SK-N-SH treated with all-trans-retinoic acid at 6 μM for 48 hours (cell line): Measurements from ENCODE around the gene NAGLU.

Experiments
- ATAC-seq: fragments of 200-7000 bp; cut with Tn5 transposase; 3 replicates; pipeline ENCODE4 v1.9.1; 2020; ENCODE audit warnings: mild to moderate bottlenecking, moderate library complexity
- ARNTL ChIP-seq: fragments of 450-650 bp; formaldehyde crosslinking; IDR thresholded peaks from 2 replicates; pipeline ENCODE4 v1.5.0; 2020; ENCODE audit warnings: low read depth, mild to moderate bottlenecking, moderate library complexity, borderline replicate concordance
- BACH2 ChIP-seq: fragments of 250-450 bp; sonication (Bioruptor Pico); IDR thresholded peaks from 2 replicates; pipeline ENCODE4 v1.9.0; 2021; ENCODE audit warnings: mild to moderate bottlenecking, borderline replicate concordance
- CSDC2 ChIP-seq: fragments of 250-450 bp; sonication (Bioruptor Pico); IDR thresholded peaks from 2 replicates; pipeline ENCODE4 v1.5.0; 2020; ENCODE audit warnings: mild to moderate bottlenecking, moderate library complexity
- ESRRG ChIP-seq: fragments of 250-450 bp; sonication (Bioruptor Pico); IDR thresholded peaks from 2 replicates; pipeline ENCODE4 v1.6.1; 2021; ENCODE audit warnings: mild to moderate bottlenecking
- GLIS3 ChIP-seq: fragments of 250-450 bp; sonication (Bioruptor Pico); IDR thresholded peaks from 2 replicates; pipeline ENCODE4 v1.5.0; 2020; ENCODE audit warnings: mild to moderate bottlenecking, moderate library complexity
- ISL1 ChIP-seq: fragments of 250-450 bp; sonication (Bioruptor Pico); IDR thresholded peaks from 2 replicates; pipeline ENCODE4 v2.1.2; 2022; ENCODE audit warnings: mild to moderate bottlenecking, moderate library complexity
- OSR1 ChIP-seq: fragments of 250-450 bp; sonication (Bioruptor Pico); IDR thresholded peaks from 2 replicates; pipeline ENCODE4 v1.8.0; 2022; ENCODE audit warnings: moderate library complexity, mild to moderate bottlenecking, inconsistent platforms
- PPARA ChIP-seq: fragments of 250-450 bp; sonication (Bioruptor Pico); IDR thresholded peaks from 2 replicates; pipeline ENCODE4 v1.5.0; 2020; ENCODE audit warnings: mild to moderate bottlenecking, borderline replicate concordance
- RARB ChIP-seq: fragments of 250-450 bp; sonication (Bioruptor Pico); IDR thresholded peaks from 2 replicates; pipeline ENCODE4 v1.8.0; 2021; ENCODE audit warnings: mild to moderate bottlenecking, moderate library complexity
- SNAI2 ChIP-seq: fragments of 250-450 bp; sonication (Bioruptor Pico); IDR thresholded peaks from 2 replicates; pipeline ENCODE4 v1.5.0; 2020; ENCODE audit warnings: mild to moderate bottlenecking, moderate library complexity
- TCF4 ChIP-seq: fragments of 250-450 bp; sonication (Bioruptor Pico); IDR thresholded peaks from 2 replicates; pipeline ENCODE4 v1.8.0; 2021; ENCODE audit warnings: mild to moderate bottlenecking, moderate library complexity, borderline replicate concordance
- TOX ChIP-seq: fragments of 250-450 bp; sonication (Bioruptor Pico); IDR thresholded peaks from 2 replicates; pipeline ENCODE4 v1.8.0; 2021; ENCODE audit warnings: mild to moderate bottlenecking, moderate library complexity, borderline replicate concordance
- ZC3H10 ChIP-seq: fragments of 250-450 bp; sonication (Bioruptor Pico); IDR thresholded peaks from 2 replicates; pipeline ENCODE4 v1.5.1; 2021; ENCODE audit warnings: mild to moderate bottlenecking, moderate library complexity
- ZFP3 ChIP-seq: fragments of 250-450 bp; sonication (Bioruptor Pico); IDR thresholded peaks from 2 replicates; pipeline ENCODE4 v1.5.0; 2020; ENCODE audit warnings: mild to moderate bottlenecking, moderate library complexity
- ZFP30 ChIP-seq: fragments of 450-650 bp; formaldehyde crosslinking; IDR thresholded peaks from 2 replicates; pipeline ENCODE4 v1.5.0; 2022; ENCODE audit warnings: mild to moderate bottlenecking, moderate library complexity
- ZNF565 ChIP-seq: fragments of 450-650 bp; formaldehyde crosslinking; conservative IDR thresholded peaks from 2 replicates; pipeline ENCODE4 v1.5.0; 2020; ENCODE audit warnings: low read depth, mild to moderate bottlenecking, moderate library complexity
- ZNF70 ChIP-seq: fragments of 450-650 bp; formaldehyde crosslinking; IDR thresholded peaks from 2 replicates; pipeline ENCODE4 v1.5.0; 2020; ENCODE audit warnings: mild to moderate bottlenecking, moderate library complexity
- TF ChIP-seq, protein P1 (sequence below): fragments of 250-450 bp; sonication (Bioruptor Pico); IDR thresholded peaks from 2 replicates; pipeline ENCODE4 v1.5.0; 2020; ENCODE audit warnings: mild to moderate bottlenecking, moderate library complexity
- TF ChIP-seq, protein P2 (sequence below): fragments of 250-450 bp; sonication (Bioruptor Pico); IDR thresholded peaks from 2 replicates; pipeline ENCODE4 v1.5.1; 2020; ENCODE audit warnings: low read depth, mild to moderate bottlenecking, moderate library complexity
- TF ChIP-seq, protein P3 (sequence below): fragments of 250-450 bp; sonication (Bioruptor Pico); IDR thresholded peaks from 2 replicates; pipeline ENCODE4 v1.8.0; 2020; ENCODE audit warnings: mild to moderate bottlenecking, moderate library complexity, borderline replicate concordance
- TF ChIP-seq, protein P4 (sequence below): fragments of 250-450 bp; sonication (Bioruptor Pico); IDR thresholded peaks from 2 replicates; pipeline ENCODE4 v1.8.0; 2021; ENCODE audit warnings: low read depth, mild to moderate bottlenecking, moderate library complexity, borderline replicate concordance

NAGLU gene

DNA sequence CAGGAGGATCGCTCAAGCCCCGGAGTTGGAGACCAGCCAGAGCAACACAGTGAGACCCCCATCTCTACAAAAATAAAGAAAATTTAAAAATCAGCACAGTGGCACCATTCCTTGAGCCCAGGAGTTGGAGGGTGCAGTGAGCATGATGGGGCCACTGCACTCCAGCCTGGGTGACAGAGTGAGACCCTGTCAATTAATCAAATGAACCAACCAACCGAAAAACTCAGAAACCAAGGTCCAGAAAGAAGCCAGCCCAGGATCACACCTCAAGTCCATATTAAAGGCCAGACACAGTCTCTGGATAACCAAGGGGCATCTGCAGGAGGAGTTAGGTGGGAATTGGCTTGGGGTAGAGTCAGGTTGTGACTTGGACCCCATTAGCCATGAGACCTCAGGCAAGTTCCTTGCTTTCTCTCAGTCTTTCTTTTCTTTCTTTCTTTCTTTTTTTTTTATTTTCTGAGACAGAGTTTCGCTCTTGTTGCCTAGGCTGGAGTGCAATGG lies 19.1 kb downstream of the NAGLU start:
- ATAC-seq, result peak; percentile 3; the same call in 2 of the 3 replicates
- TF ChIP-seq BACH2 (CRISPR knock-in tag), result no peak
- no peak for TF ChIP-seq OSR1 (CRISPR knock-in tag)
- TF ChIP-seq ISL1 (CRISPR knock-in tag), result no peak
- no peak for TF ChIP-seq GLIS3 (CRISPR knock-in tag)
- TF ChIP-seq, protein P1, sequence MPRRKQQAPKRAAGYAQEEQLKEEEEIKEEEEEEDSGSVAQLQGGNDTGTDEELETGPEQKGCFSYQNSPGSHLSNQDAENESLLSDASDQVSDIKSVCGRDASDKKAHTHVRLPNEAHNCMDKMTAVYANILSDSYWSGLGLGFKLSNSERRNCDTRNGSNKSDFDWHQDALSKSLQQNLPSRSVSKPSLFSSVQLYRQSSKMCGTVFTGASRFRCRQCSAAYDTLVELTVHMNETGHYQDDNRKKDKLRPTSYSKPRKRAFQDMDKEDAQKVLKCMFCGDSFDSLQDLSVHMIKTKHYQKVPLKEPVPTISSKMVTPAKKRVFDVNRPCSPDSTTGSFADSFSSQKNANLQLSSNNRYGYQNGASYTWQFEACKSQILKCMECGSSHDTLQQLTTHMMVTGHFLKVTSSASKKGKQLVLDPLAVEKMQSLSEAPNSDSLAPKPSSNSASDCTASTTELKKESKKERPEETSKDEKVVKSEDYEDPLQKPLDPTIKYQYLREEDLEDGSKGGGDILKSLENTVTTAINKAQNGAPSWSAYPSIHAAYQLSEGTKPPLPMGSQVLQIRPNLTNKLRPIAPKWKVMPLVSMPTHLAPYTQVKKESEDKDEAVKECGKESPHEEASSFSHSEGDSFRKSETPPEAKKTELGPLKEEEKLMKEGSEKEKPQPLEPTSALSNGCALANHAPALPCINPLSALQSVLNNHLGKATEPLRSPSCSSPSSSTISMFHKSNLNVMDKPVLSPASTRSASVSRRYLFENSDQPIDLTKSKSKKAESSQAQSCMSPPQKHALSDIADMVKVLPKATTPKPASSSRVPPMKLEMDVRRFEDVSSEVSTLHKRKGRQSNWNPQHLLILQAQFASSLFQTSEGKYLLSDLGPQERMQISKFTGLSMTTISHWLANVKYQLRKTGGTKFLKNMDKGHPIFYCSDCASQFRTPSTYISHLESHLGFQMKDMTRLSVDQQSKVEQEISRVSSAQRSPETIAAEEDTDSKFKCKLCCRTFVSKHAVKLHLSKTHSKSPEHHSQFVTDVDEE (CRISPR knock-in tag), result no peak
- TF ChIP-seq TCF4 (CRISPR knock-in tag), result no peak
- TF ChIP-seq, protein P2, sequence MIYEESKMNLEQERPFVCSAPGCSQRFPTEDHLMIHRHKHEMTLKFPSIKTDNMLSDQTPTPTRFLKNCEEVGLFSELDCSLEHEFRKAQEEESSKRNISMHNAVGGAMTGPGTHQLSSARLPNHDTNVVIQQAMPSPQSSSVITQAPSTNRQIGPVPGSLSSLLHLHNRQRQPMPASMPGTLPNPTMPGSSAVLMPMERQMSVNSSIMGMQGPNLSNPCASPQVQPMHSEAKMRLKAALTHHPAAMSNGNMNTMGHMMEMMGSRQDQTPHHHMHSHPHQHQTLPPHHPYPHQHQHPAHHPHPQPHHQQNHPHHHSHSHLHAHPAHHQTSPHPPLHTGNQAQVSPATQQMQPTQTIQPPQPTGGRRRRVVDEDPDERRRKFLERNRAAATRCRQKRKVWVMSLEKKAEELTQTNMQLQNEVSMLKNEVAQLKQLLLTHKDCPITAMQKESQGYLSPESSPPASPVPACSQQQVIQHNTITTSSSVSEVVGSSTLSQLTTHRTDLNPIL (CRISPR knock-in tag), result no peak
- no peak for TF ChIP-seq SNAI2 (CRISPR knock-in tag)
- no peak for TF ChIP-seq TOX (CRISPR knock-in tag)
- TF ChIP-seq ZNF565, result no peak
- TF ChIP-seq, protein P3, sequence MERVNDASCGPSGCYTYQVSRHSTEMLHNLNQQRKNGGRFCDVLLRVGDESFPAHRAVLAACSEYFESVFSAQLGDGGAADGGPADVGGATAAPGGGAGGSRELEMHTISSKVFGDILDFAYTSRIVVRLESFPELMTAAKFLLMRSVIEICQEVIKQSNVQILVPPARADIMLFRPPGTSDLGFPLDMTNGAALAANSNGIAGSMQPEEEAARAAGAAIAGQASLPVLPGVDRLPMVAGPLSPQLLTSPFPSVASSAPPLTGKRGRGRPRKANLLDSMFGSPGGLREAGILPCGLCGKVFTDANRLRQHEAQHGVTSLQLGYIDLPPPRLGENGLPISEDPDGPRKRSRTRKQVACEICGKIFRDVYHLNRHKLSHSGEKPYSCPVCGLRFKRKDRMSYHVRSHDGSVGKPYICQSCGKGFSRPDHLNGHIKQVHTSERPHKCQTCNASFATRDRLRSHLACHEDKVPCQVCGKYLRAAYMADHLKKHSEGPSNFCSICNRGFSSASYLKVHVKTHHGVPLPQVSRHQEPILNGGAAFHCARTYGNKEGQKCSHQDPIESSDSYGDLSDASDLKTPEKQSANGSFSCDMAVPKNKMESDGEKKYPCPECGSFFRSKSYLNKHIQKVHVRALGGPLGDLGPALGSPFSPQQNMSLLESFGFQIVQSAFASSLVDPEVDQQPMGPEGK (CRISPR knock-in tag), result no peak
- TF ChIP-seq, protein P4, sequence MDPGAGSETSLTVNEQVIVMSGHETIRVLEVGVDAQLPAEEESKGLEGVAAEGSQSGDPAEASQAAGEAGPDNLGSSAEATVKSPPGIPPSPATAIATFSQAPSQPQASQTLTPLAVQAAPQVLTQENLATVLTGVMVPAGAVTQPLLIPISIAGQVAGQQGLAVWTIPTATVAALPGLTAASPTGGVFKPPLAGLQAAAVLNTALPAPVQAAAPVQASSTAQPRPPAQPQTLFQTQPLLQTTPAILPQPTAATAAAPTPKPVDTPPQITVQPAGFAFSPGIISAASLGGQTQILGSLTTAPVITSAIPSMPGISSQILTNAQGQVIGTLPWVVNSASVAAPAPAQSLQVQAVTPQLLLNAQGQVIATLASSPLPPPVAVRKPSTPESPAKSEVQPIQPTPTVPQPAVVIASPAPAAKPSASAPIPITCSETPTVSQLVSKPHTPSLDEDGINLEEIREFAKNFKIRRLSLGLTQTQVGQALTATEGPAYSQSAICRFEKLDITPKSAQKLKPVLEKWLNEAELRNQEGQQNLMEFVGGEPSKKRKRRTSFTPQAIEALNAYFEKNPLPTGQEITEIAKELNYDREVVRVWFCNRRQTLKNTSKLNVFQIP (CRISPR knock-in tag), result no peak
- no peak for TF ChIP-seq ARNTL (CRISPR knock-in tag)
- TF ChIP-seq ZC3H10, result no peak
- no peak for TF ChIP-seq ZNF70 (CRISPR knock-in tag)
- no peak for TF ChIP-seq RARB (CRISPR knock-in tag)

DNA sequence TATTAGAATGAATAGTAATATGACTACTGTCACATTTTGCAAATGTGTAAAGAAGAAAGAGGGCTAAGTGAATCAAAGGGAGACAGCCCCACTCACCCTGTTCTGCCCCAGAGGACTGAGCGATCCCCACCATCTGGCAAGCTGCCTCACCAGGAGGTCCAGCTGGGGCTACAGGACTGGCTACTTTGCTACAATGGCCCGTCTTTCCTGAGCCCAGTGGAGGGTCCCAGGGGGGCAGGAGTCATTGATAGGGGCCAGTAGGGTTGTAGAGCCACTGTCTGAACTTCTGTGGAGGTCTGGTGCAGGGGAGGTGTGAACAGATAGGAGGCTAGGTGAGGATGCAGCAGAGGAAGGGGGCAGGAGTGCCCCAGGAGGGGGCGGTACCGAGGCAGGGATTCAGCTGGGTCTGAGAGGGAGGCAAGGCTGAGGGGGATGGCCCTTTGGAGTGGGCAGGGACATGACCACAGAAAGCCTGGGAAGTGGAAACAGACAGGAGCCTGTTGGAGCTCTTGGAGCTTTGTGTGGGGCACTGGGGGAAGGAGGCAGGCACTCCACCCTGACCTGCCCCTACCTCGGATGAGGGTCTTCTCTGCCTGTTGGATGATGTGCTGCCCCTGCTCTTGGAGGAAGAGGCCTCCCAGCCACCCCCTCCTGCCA lies 20.0 kb downstream of the NAGLU start:
- peak; percentile 55 for ATAC-seq

DNA sequence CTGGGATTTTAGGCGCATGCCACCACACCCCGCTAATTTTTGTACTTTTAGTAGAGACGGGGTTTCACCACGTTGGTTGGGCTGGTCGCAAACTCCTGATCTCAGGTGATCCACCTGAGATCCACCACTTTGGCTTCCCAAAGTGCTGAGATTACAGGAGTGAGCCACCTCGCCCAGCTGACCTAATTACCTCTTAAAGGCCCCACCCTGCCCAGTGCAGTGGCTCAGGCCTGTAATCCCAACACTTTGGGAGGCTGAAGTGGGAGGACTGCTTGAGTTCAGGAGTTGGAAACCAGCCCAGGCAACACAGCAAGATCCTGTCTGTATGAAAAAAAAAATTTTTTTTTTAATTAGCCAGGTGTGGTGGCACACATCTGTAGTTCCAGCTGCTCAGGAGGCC lies 23.0 kb downstream of the NAGLU start:
- no peak for ATAC-seq
- TF ChIP-seq BACH2 (CRISPR knock-in tag) (no peak), ZNF565 (no peak), TCF4 (CRISPR knock-in tag) (no peak), ARNTL (CRISPR knock-in tag) (no peak), TOX (CRISPR knock-in tag) (no peak), OSR1 (CRISPR knock-in tag) (no peak), ZC3H10 (no peak), ZFP30 (CRISPR knock-in tag) (no peak), RARB (CRISPR knock-in tag) (no peak), CSDC2 (no peak), ESRRG (CRISPR knock-in tag) (no peak), PPARA (no peak), ZNF70 (CRISPR knock-in tag) (no peak), ISL1 (CRISPR knock-in tag) (no peak), ZFP3 (CRISPR knock-in tag) (no peak), GLIS3 (CRISPR knock-in tag) (no peak)
- TF ChIP-seq, protein P2 (CRISPR knock-in tag), result no peak
- TF ChIP-seq, protein P1 (CRISPR knock-in tag), result no peak
- TF ChIP-seq, protein P4 (CRISPR knock-in tag), result no peak
